Neural progenitor cell (in vitro differentiated cells): ENCODE data around the gene HRCT1. TPM values are rescaled to one million over a fixed set of nuclear protein-coding genes. Genes with fewer than 3 reads are reported as not detected.

ENCODE experiments used
- DNase-seq: peaks from one replicate; pipeline ENCODE4 v3.0.0-alpha.2; 2016; ENCODE audit warnings: low spot score
- H2AFZ ChIP-seq: fragments of 200-600 bp; sonication (generic); replicated peaks from 2 replicates; pipeline ENCODE4 v1.6.1; 2016; ENCODE audit warnings: antibody characterized with exemption
- H3F3A ChIP-seq: fragments of 200-600 bp; sonication (generic); 2 replicates; pipeline ENCODE4 v1.6.1; 2016; ENCODE audit warnings: antibody characterized with exemption, low read depth
- H3K27ac ChIP-seq: fragments of 200-600 bp; sonication (generic); 2 replicates; pipeline ENCODE4 v1.5.1; 2016; ENCODE audit warnings: mild to moderate bottlenecking
- H3K27me3 ChIP-seq: fragments of 200-600 bp; sonication (generic); 2 replicates; pipeline ENCODE4 v1.6.1; 2016; ENCODE audit warnings: mild to moderate bottlenecking, moderate library complexity
- H3K36me3 ChIP-seq: fragments of 200-600 bp; sonication (generic); 2 replicates; pipeline ENCODE4 v1.5.1; 2016
- H3K4me1 ChIP-seq: fragments of 200-600 bp; sonication (generic); 2 replicates; pipeline ENCODE4 v1.6.1; 2016; ENCODE audit warnings: mixed run types
- H3K4me2 ChIP-seq: fragments of 200-600 bp; sonication (generic); 2 replicates; pipeline ENCODE4 v1.6.1; 2016
- H3K4me3 ChIP-seq: fragments of 200-600 bp; sonication (generic); 2 replicates; pipeline ENCODE4 v1.5.1; 2016
- H3K79me2 ChIP-seq: fragments of 200-600 bp; sonication (generic); 2 replicates; pipeline ENCODE4 v1.6.1; 2016; ENCODE audit warnings: low read depth
- H3K9ac ChIP-seq: fragments of 200-600 bp; sonication (generic); 2 replicates; pipeline ENCODE4 v1.6.1; 2016
- H3K9me3 ChIP-seq: fragments of 200-600 bp; sonication (generic); 2 replicates; pipeline ENCODE4 v1.5.1; 2016; ENCODE audit warnings: low read depth
- H4K20me1 ChIP-seq: fragments of 200-600 bp; sonication (generic); 2 replicates; pipeline ENCODE4 v1.6.1; 2016; ENCODE audit warnings: low read depth
- H3K27ac Mint-ChIP-seq: 3 replicates; pipeline ENCODE4 v1.8.0; 2021; ENCODE audit warnings: mixed read lengths
- H3K27me3 Mint-ChIP-seq: 2 replicates; pipeline ENCODE4 v1.8.0; 2022; ENCODE audit warnings: low read depth, mild to moderate bottlenecking, inconsistent platforms, moderate library complexity, mixed read lengths; ENCODE audit not compliant: insufficient read depth
- H3K36me3 Mint-ChIP-seq: 3 replicates; pipeline ENCODE4 v1.8.0; 2021; ENCODE audit warnings: mixed read lengths
- H3K4me1 Mint-ChIP-seq: 3 replicates; pipeline ENCODE4 v1.8.0; 2021; ENCODE audit warnings: mixed read lengths
- H3K4me3 Mint-ChIP-seq: 3 replicates; pipeline ENCODE4 v1.8.0; 2021; ENCODE audit warnings: mild to moderate bottlenecking, moderate library complexity, mixed read lengths
- H3K9me3 Mint-ChIP-seq: 3 replicates; pipeline ENCODE4 v1.8.0; 2020; ENCODE audit warnings: mixed read lengths
- CTCF ChIP-seq: fragments of 200-600 bp; sonication (generic); IDR thresholded peaks from 2 replicates; pipeline ENCODE4 v1.5.1; 2017; ENCODE audit warnings: antibody characterized with exemption, mild to moderate bottlenecking
- EZH2 ChIP-seq: fragments of 200-600 bp; sonication (generic); IDR thresholded peaks from 2 replicates; pipeline ENCODE4 v1.6.1; 2017; ENCODE audit warnings: antibody characterized with exemption, mild to moderate bottlenecking, moderate library complexity
- EZH2phosphoT487 ChIP-seq: fragments of 200-600 bp; sonication (generic); IDR thresholded peaks from 2 replicates; pipeline ENCODE4 v1.6.1; 2017; ENCODE audit warnings: antibody characterized with exemption
- total RNA-seq: library from RNA; depleted of rRNA; stranded (reverse); fragments of >200 nt; gene quantifications from 2 replicates; pipeline ENCODE4 v1.2.3, GENCODE V29; 2015; ENCODE audit warnings: low replicate concordance

The HRCT1 gene
- total RNA-seq, 1 donor from 2014 or later, result not detected

GRCh38 chr9:35940458-35941407 lies 34.7 kb downstream of the HRCT1 start:
- no peak overlapping the region for H3K4me3 Mint-ChIP-seq
- peaks cover 9% of the 10 kb centered on the region for H3K27me3 Mint-ChIP-seq
- no peaks in the 10 kb centered on the region for H3K4me1 Mint-ChIP-seq
- peaks cover 1% of the 10 kb centered on the region for H3K36me3 Mint-ChIP-seq
- H3K9ac ChIP-seq, result no peak overlapping the region
- H3K27ac Mint-ChIP-seq, result no peak overlapping the region
- H3K4me2 ChIP-seq, result no peak overlapping the region
- TF ChIP-seq EZH2 (no peak), CTCF (no peak), EZH2phosphoT487 (no peak)
- H3K9me3 ChIP-seq, result no peaks in the 10 kb centered on the region
- H3K9me3 Mint-ChIP-seq, result no peaks in the 10 kb centered on the region
- H2AFZ ChIP-seq, result no peak overlapping the region
- no peaks in the 10 kb centered on the region for H3K36me3 ChIP-seq
- H3K27me3 ChIP-seq, result peaks cover 61% of the 10 kb centered on the region
- H3F3A ChIP-seq, result no peaks in the 10 kb centered on the region
- no peak for DNase-seq
- H4K20me1 ChIP-seq, result no peaks in the 10 kb centered on the region
- no peak overlapping the region for H3K27ac ChIP-seq
- no peak overlapping the region for H3K4me3 ChIP-seq
- no peaks in the 10 kb centered on the region for H3K4me1 ChIP-seq
- H3K79me2 ChIP-seq, result no peaks in the 10 kb centered on the region

GRCh38 chr9:35942286-35942685 lies 36.3 kb downstream of the HRCT1 start:
- H3K27me3 Mint-ChIP-seq, result peaks cover 7% of the 10 kb centered on the region
- Histone ChIP-seq H3K79me2 (no peaks in the 10 kb centered on the region), H3K36me3 (no peaks in the 10 kb centered on the region), H2AFZ (no peak overlapping the region), H3F3A (no peaks in the 10 kb centered on the region), H3K4me2 (no peak overlapping the region), H4K20me1 (no peaks in the 10 kb centered on the region), H3K27ac (no peak overlapping the region), H3K4me3 (no peak overlapping the region), H3K9me3 (no peaks in the 10 kb centered on the region), H3K9ac (no peak overlapping the region), H3K4me1 (no peaks in the 10 kb centered on the region), H3K27me3 (peaks cover 62% of the 10 kb centered on the region)
- no peak for DNase-seq
- H3K4me1 Mint-ChIP-seq, result no peaks in the 10 kb centered on the region
- no peaks in the 10 kb centered on the region for H3K9me3 Mint-ChIP-seq
- H3K4me3 Mint-ChIP-seq, result no peak overlapping the region
- TF ChIP-seq EZH2phosphoT487 (no peak), EZH2 (no peak), CTCF (no peak)
- H3K27ac Mint-ChIP-seq, result no peak overlapping the region
- peaks cover 1% of the 10 kb centered on the region for H3K36me3 Mint-ChIP-seq

GRCh38 chr9:35944173-35944572 lies 38.2 kb downstream of the HRCT1 start:
- Histone ChIP-seq H3K4me1 (no peaks in the 10 kb centered on the region), H3K79me2 (no peaks in the 10 kb centered on the region), H3K4me2 (no peak overlapping the region), H4K20me1 (no peaks in the 10 kb centered on the region), H3K36me3 (no peaks in the 10 kb centered on the region), H2AFZ (no peak overlapping the region), H3K4me3 (no peak overlapping the region), H3K27ac (no peak overlapping the region), H3K9ac (no peak overlapping the region), H3K27me3 (peaks cover 79% of the 10 kb centered on the region), H3K9me3 (no peaks in the 10 kb centered on the region), H3F3A (no peaks in the 10 kb centered on the region)
- no peak overlapping the region for H3K27ac Mint-ChIP-seq
- H3K4me3 Mint-ChIP-seq, result no peak overlapping the region
- H3K9me3 Mint-ChIP-seq, result no peaks in the 10 kb centered on the region
- H3K4me1 Mint-ChIP-seq, result no peaks in the 10 kb centered on the region
- no peak for DNase-seq
- TF ChIP-seq EZH2 (no peak), CTCF (no peak), EZH2phosphoT487 (no peak)
- H3K36me3 Mint-ChIP-seq, result no peaks in the 10 kb centered on the region
- H3K27me3 Mint-ChIP-seq, result peaks cover 7% of the 10 kb centered on the region
